ENCODE results near the gene EBF4. TPM values are rescaled to one million over a fixed set of nuclear protein-coding genes. Genes with fewer than 3 reads are reported as not detected.

Gene EBF4
- total RNA-seq, 1 experiment from 2014 or later = 2.7 TPM

DNA sequence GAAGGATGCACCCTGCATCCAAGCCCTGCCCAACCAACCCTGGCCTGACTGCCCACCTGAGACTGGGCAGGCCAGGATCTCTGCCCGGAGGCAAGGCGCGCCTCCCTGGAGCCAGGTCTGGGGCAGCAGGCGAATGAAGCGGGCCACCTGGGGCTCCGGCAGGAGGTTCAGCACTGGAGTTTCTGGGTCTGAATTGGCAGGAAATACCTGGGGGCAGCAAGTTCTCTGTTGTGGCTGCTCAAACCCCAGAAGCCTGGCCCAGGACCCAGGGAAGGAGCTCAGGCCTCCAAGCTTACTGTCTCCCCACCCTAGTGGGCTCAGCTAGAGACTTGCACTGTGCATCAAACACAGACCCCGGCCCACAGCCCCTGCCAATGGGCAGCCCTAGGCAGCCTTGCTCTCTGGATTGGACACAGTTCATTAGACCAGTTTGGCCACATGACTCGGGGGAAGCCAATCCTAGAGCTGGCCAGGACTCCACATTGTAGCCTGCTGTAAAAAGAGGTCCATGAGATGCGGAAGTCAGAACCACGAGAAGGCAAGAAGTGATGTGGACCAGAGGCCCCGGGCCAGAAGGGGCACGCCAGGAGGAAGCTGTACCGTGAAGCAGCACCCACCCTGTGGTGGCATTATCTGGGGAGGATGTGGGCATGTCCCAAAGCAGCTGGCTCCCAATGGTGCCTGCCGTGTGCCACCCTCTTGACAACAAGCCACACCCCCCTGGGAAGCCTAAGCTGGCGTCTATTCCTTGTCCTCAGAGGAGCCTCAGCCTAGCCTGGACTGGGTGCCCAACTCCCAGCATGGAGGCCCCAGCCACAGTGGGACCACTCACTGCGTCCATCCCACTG, 104.8 kb downstream of the EBF4 start:
- DNase-seq (ENCODE audit: low spot score) = no peak
- no peak for ATAC-seq
- H3K36me3 Mint-ChIP-seq = peaks cover 22% of the 10 kb centered on the region
- peaks cover 23% of the 10 kb centered on the region for H3K27me3 Mint-ChIP-seq (ENCODE audit: low read depth)
- TF ChIP-seq ELF4 (CRISPR knock-in tag; IDR thresholded peaks at IDR 0.05; ENCODE audit: low read depth) = no peak
- no peak for TF ChIP-seq IRF2 (CRISPR knock-in tag; IDR thresholded peaks at IDR 0.05; ENCODE audit: borderline replicate concordance, low read depth)
- TF ChIP-seq, protein P1, sequence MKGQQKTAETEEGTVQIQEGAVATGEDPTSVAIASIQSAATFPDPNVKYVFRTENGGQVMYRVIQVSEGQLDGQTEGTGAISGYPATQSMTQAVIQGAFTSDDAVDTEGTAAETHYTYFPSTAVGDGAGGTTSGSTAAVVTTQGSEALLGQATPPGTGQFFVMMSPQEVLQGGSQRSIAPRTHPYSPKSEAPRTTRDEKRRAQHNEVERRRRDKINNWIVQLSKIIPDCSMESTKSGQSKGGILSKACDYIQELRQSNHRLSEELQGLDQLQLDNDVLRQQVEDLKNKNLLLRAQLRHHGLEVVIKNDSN (CRISPR knock-in tag; IDR thresholded peaks at IDR 0.05) = no peak
- TF ChIP-seq, protein P2, sequence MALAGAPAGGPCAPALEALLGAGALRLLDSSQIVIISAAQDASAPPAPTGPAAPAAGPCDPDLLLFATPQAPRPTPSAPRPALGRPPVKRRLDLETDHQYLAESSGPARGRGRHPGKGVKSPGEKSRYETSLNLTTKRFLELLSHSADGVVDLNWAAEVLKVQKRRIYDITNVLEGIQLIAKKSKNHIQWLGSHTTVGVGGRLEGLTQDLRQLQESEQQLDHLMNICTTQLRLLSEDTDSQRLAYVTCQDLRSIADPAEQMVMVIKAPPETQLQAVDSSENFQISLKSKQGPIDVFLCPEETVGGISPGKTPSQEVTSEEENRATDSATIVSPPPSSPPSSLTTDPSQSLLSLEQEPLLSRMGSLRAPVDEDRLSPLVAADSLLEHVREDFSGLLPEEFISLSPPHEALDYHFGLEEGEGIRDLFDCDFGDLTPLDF (CRISPR knock-in tag; IDR thresholded peaks at IDR 0.05) = no peak
- no peaks in the 10 kb centered on the region for H3K9me3 Mint-ChIP-seq
- ChIA-PET POLR2A (no interaction called here), CTCF (interaction anchor here (4.5 kb wide), 1 partner anchor 45 kb away, joined by 24 read pairs; no protein-coding TSS in a partner anchor)
- peaks cover 25% of the 10 kb centered on the region for H3K4me1 Mint-ChIP-seq
- H3K4me3 Mint-ChIP-seq = no peak overlapping the region
- no peak overlapping the region for H3K27ac Mint-ChIP-seq

GRCh38 chr20:2798095-2798805, 105.7 kb downstream of the EBF4 start:
- no peak overlapping the region for H3K27ac Mint-ChIP-seq
- ChIA-PET POLR2A (no interaction called here), CTCF (interaction anchor here (1.1 to 4.5 kb wide), 5 partner anchors 8 to 54 kb away, joined by 3 to 24 read pairs (median 5); no protein-coding TSS in a partner anchor)
- H3K27me3 Mint-ChIP-seq (ENCODE audit: low read depth) = peaks cover 32% of the 10 kb centered on the region
- ATAC-seq (no peak), DNase-seq (ENCODE audit: low spot score) (no peak)
- peaks cover 25% of the 10 kb centered on the region for H3K4me1 Mint-ChIP-seq
- H3K9me3 Mint-ChIP-seq = no peaks in the 10 kb centered on the region
- H3K4me3 Mint-ChIP-seq = no peak overlapping the region
- H3K36me3 Mint-ChIP-seq = peaks cover 22% of the 10 kb centered on the region
- TF ChIP-seq ZNF317 (CRISPR knock-in tag; IDR thresholded peaks at IDR 0.05; ENCODE audit: borderline replicate concordance, low read depth) (no peak), MXD4 (CRISPR knock-in tag; IDR thresholded peaks at IDR 0.05; ENCODE audit: borderline replicate concordance) (no peak), SMAD3 (CRISPR knock-in tag; IDR thresholded peaks at IDR 0.05; ENCODE audit: borderline replicate concordance) (no peak), TEAD4 (CRISPR knock-in tag; IDR thresholded peaks at IDR 0.05) (no peak), JUN (CRISPR knock-in tag; IDR thresholded peaks at IDR 0.05) (no peak), SOX15 (CRISPR knock-in tag; IDR thresholded peaks at IDR 0.05) (no peak), SP1 (CRISPR knock-in tag; conservative IDR thresholded peaks at IDR 0.05) (no peak), ZNF416 (CRISPR knock-in tag; IDR thresholded peaks at IDR 0.05) (no peak), RELA (CRISPR knock-in tag; IDR thresholded peaks at IDR 0.05; ENCODE audit: borderline replicate concordance) (no peak), FOXJ3 (CRISPR knock-in tag; IDR thresholded peaks at IDR 0.05; ENCODE audit: borderline replicate concordance) (no peak), ATF1 (CRISPR knock-in tag; IDR thresholded peaks at IDR 0.05) (no peak), PREB (CRISPR knock-in tag; IDR thresholded peaks at IDR 0.05; ENCODE audit: borderline replicate concordance) (no peak), ETV6 (CRISPR knock-in tag; IDR thresholded peaks at IDR 0.05) (no peak), ELF4 (CRISPR knock-in tag; IDR thresholded peaks at IDR 0.05; ENCODE audit: low read depth) (no peak), ZNF532 (CRISPR knock-in tag; IDR thresholded peaks at IDR 0.05; ENCODE audit: borderline replicate concordance) (no peak), USF2 (CRISPR knock-in tag; IDR thresholded peaks at IDR 0.05) (no peak)
- TF ChIP-seq, protein P2 (CRISPR knock-in tag; IDR thresholded peaks at IDR 0.05) = no peak
- TF ChIP-seq, protein P3, sequence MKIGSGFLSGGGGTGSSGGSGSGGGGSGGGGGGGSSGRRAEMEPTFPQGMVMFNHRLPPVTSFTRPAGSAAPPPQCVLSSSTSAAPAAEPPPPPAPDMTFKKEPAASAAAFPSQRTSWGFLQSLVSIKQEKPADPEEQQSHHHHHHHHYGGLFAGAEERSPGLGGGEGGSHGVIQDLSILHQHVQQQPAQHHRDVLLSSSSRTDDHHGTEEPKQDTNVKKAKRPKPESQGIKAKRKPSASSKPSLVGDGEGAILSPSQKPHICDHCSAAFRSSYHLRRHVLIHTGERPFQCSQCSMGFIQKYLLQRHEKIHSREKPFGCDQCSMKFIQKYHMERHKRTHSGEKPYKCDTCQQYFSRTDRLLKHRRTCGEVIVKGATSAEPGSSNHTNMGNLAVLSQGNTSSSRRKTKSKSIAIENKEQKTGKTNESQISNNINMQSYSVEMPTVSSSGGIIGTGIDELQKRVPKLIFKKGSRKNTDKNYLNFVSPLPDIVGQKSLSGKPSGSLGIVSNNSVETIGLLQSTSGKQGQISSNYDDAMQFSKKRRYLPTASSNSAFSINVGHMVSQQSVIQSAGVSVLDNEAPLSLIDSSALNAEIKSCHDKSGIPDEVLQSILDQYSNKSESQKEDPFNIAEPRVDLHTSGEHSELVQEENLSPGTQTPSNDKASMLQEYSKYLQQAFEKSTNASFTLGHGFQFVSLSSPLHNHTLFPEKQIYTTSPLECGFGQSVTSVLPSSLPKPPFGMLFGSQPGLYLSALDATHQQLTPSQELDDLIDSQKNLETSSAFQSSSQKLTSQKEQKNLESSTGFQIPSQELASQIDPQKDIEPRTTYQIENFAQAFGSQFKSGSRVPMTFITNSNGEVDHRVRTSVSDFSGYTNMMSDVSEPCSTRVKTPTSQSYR (CRISPR knock-in tag; IDR thresholded peaks at IDR 0.05) = no peak
